GM12878 (cell line): ENCODE data around the gene GFPT1. TPM values are rescaled to one million over a fixed set of nuclear protein-coding genes. Genes with fewer than 3 reads are reported as not detected.

ENCODE experiments used
- ATAC-seq: fragments of 200-7000 bp; cut with Tn5 transposase; 3 replicates; pipeline ENCODE4 v1.9.1; 2020; ENCODE audit warnings: mild to moderate bottlenecking, moderate library complexity
- BruUV-seq: library from RNA; stranded (reverse); fragments of 400-500 nt; replicated peaks from 2 replicates; lab custom pipeline; 2021; lab: Mats Ljungman, UMichigan
- CTCF ChIA-PET: fragments of 300-600 bp; sonication (Branson Sonifier 250); formaldehyde crosslinking; extraction: SDS; loops from one replicate; lab custom pipeline; 2021; ENCODE audit warnings: inconsistent platforms; lab: Yijun Ruan, JAX
- POLR2A ChIA-PET: fragments of 350-600 bp; formaldehyde crosslinking; extraction: SDS; loops from one replicate; lab custom pipeline; 2021; ENCODE audit warnings: inconsistent platforms; lab: Charles Lee
- RAD21 ChIA-PET: fragments of 300-600 bp; sonication (Branson Sonifier 250); formaldehyde crosslinking; loops from one replicate; lab custom pipeline; 2023; ENCODE audit warnings: antibody characterized with exemption; ENCODE audit not compliant: unreplicated experiment; lab: Charles Lee
- SMC1A ChIA-PET: fragments of 300-600 bp; sonication (Branson Sonifier 250); formaldehyde crosslinking; loops from one replicate; lab custom pipeline; 2023; ENCODE audit not compliant: unreplicated experiment, uncharacterized antibody; lab: Charles Lee
- DNase-seq: peaks from one replicate; pipeline ENCODE4 v3.0.0-alpha.2; 2011; ENCODE audit warnings: low read depth, low spot score
- FAIRE-seq: peaks from 3 replicates; lab custom pipeline; 2011; peaks lifted over from hg19 to GRCh38; lab: Jason Lieb, UNC
- H2AFZ ChIP-seq: 2 replicates; pipeline ENCODE4 v1.6.0; 2011; ENCODE audit warnings: low read depth, low read length, control low read depth; ENCODE audit not compliant: control insufficient read depth
- H3K27ac ChIP-seq: 2 replicates; pipeline ENCODE4 v1.5.1; 2011; ENCODE audit warnings: control low read depth; ENCODE audit not compliant: control insufficient read depth, insufficient read depth
- H3K27me3 ChIP-seq, 2 experiments: replicated peaks in 1 of 2; 2 replicates each; pipeline versions ENCODE4 v1.6.0 to v1.6.1; 2011; ENCODE audit warnings: low read length in 1 of 2; ENCODE audit not compliant: control insufficient read depth in 2 of 2, insufficient read depth in 2 of 2
- H3K36me3 ChIP-seq, 2 experiments: 2 replicates each; pipeline ENCODE4 v1.5.1; 2011; ENCODE audit warnings: low read length in 1 of 2; ENCODE audit not compliant: control insufficient read depth in 2 of 2, insufficient read depth in 2 of 2
- H3K4me1 ChIP-seq: 2 replicates; pipeline ENCODE4 v1.6.1; 2011; ENCODE audit warnings: mild to moderate bottlenecking, low read length, moderate library complexity, mixed read lengths; ENCODE audit not compliant: control insufficient read depth, insufficient read depth
- H3K4me2 ChIP-seq: 2 replicates; pipeline ENCODE4 v1.6.0; 2011; ENCODE audit warnings: control low read depth; ENCODE audit not compliant: control insufficient read depth, insufficient read depth
- H3K4me3 ChIP-seq: fragments of 200-600 bp; sonication (generic); 2 replicates; pipeline ENCODE4 v1.5.1; 2016
- H3K79me2 ChIP-seq: 2 replicates; pipeline ENCODE4 v1.6.0; 2011; ENCODE audit warnings: low read length; ENCODE audit not compliant: control insufficient read depth, insufficient read depth
- H3K9ac ChIP-seq: 2 replicates; pipeline ENCODE4 v1.8.0; 2011; ENCODE audit warnings: low read length, control low read depth, mixed read lengths; ENCODE audit not compliant: control insufficient read depth, insufficient read depth
- H3K9me3 ChIP-seq: replicated peaks from 3 replicates; pipeline ENCODE4 v1.5.1; 2011; ENCODE audit warnings: mild to moderate bottlenecking, low read length; ENCODE audit not compliant: control insufficient read depth, insufficient read depth
- H4K20me1 ChIP-seq: 2 replicates; pipeline ENCODE4 v1.6.0; 2011; ENCODE audit not compliant: control insufficient read depth, insufficient read depth
- ASH2L ChIP-seq: fragments of 300-600, 200-600 bp; sonication (generic); IDR thresholded peaks from 2 replicates; pipeline ENCODE4 v1.6.1; 2017; ENCODE audit warnings: low read depth, mild to moderate bottlenecking, borderline replicate concordance
- BRCA1 ChIP-seq: IDR thresholded peaks from 2 replicates; pipeline ENCODE4 v1.6.1; 2011; ENCODE audit warnings: low read depth, low read length, improper control_type of control experiment
- EGR1 ChIP-seq, 2 experiments: IDR thresholded peaks; 1 replicate in 1 of 2; 2 replicates in 1 of 2; pipeline ENCODE4 v1.6.1; 2011 to 2012; ENCODE audit warnings: low read depth in 2 of 2, low read length in 2 of 2, borderline replicate concordance in 1 of 2, mild to moderate bottlenecking in 1 of 2, moderate library complexity in 1 of 2
- ETV6 ChIP-seq, 2 experiments: fragments of 450-650 bp in 1 of 2; IDR thresholded peaks in 1 of 2; conservative IDR thresholded peaks in 1 of 2; 2 replicates each; pipeline ENCODE4 v1.6.1; 2014; ENCODE audit warnings: antibody characterized with exemption in 1 of 2, borderline replicate concordance in 1 of 2, low read depth in 1 of 2, mild to moderate bottlenecking in 1 of 2, moderate library complexity in 1 of 2
- FOXK2 ChIP-seq: fragments of 450-650 bp; IDR thresholded peaks from 2 replicates; pipeline ENCODE4 v1.6.1; 2017; ENCODE audit warnings: mild to moderate bottlenecking, moderate library complexity
- IRF4 ChIP-seq: IDR thresholded peaks from 2 replicates; pipeline ENCODE4 v1.6.1; 2011; ENCODE audit warnings: low read depth, low read length
- JUND ChIP-seq: IDR thresholded peaks from 2 replicates; pipeline ENCODE4 v1.6.1; 2012; ENCODE audit warnings: low read depth, mild to moderate bottlenecking, low read length, improper control_type of control experiment, moderate library complexity
- POLR2AphosphoS2 ChIP-seq: IDR thresholded peaks from 2 replicates; pipeline ENCODE4 v1.6.1; 2011; ENCODE audit warnings: low read depth, mild to moderate bottlenecking, low read length, improper control_type of control experiment, moderate library complexity
- SRF ChIP-seq, 2 experiments: IDR thresholded peaks; 2 replicates each; pipeline ENCODE4 v1.6.1; 2011; ENCODE audit warnings: low read depth in 2 of 2, low read length in 2 of 2, mild to moderate bottlenecking in 1 of 2, moderate library complexity in 1 of 2
- ZSCAN29 ChIP-seq: fragments of 450-650 bp; IDR thresholded peaks from 2 replicates; pipeline ENCODE4 v1.6.1; 2017; ENCODE audit warnings: mild to moderate bottlenecking, moderate library complexity
- WGBS: methylation state at CpG from one replicate; pipeline ENCODE4 v1.1.6; 2016; ENCODE audit warnings: low lambda C conversion rate; ENCODE audit not compliant: insufficient replicate concordance, insufficient coverage; ENCODE audit errors: missing lambda C conversion rate; 5-methylcytosine and 5-hydroxymethylcytosine counted together
- in situ Hi-C: fragments of 300-500 bp; cut with MboI; formaldehyde crosslinking; loops from 9 replicates; pipeline ENCODE4 v1.14.3; 2018; ENCODE audit warnings: mixed read lengths
- intact Hi-C: fragments of 100-400 bp; cut with micrococcal nuclease; formaldehyde crosslinking; loops from one replicate; pipeline ENCODE4 v1.14.2; 2022; ENCODE audit not compliant: unreplicated experiment
- polyA plus RNA-seq, 11 experiments: library from polyadenylated mRNA; depleted of rRNA in 4 of 11; unstranded in 6 of 11; stranded (reverse) in 5 of 11; fragments of >200 nt; fragmentation: Nextera tagmentation in 4 of 11; fragmentation: Illumina TruSeq in 1 of 11; extraction: Ambion mirVana in 4 of 11; extraction: Trizol in 1 of 11; gene quantifications; 1 replicate in 1 of 11; 2 replicates in 10 of 11; pipeline versions ENCODE4 v1.2.1 to v1.2.3, GENCODE V29; 2011 to 2016; ENCODE audit warnings: inconsistent platforms in 2 of 11, missing spikeins in 2 of 11, low read depth in 1 of 11
- total RNA-seq, 4 experiments: library from RNA; depleted of rRNA in 3 of 4; stranded (reverse); fragments of >200 nt in 3 of 4; fragmentation: Illumina TruSeq in 1 of 4; extraction: Trizol in 1 of 4; gene quantifications; 2 replicates each; pipeline versions ENCODE4 v1.2.1 to v1.2.3, GENCODE V29; 2013 to 2021
- TF ChIP-seq, protein P1 (sequence below): fragments of 450-650 bp; conservative IDR thresholded peaks from 2 replicates; pipeline ENCODE4 v1.6.1; 2017; ENCODE audit warnings: mild to moderate bottlenecking, moderate library complexity
- TF ChIP-seq, protein P2 (sequence below): fragments of 450-650 bp; IDR thresholded peaks from 2 replicates; pipeline ENCODE4 v1.6.1; 2017; ENCODE audit warnings: mild to moderate bottlenecking, moderate library complexity
- TF ChIP-seq, protein P3 (sequence below): fragments of 450-650 bp; IDR thresholded peaks from 2 replicates; pipeline ENCODE4 v1.6.1; 2016; ENCODE audit warnings: mild to moderate bottlenecking, moderate library complexity, borderline replicate concordance

Gene GFPT1
- total and polyA plus RNA-seq, 10 of the 15 experiments (the other 5 are each of a cell fraction or from before 2014, with no cell fraction given), result 10.1 to 95.2 (median 24.5) TPM

DNA sequence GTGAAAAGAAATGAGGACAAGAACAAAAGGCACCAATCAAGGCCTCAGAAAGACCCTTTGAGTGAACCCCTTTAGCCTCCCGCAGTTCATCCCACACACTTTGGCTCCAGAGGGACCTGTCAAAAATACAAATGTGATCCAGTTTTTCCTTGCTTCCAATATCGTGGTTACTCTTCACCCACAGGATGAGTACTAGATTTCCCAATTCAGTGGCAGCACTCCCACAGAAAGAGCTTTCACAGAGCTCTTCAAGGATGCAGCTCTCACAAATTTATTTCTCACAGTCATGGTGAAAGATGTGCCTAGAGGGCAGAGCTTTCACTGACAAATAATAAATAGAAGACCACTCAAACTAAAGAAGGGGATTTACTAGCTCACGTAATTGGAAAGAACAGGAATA, 3.0 kb upstream of the GFPT1 start:
- H3K9me3 ChIP-seq, result no peaks in the 10 kb centered on the region
- CTCF ChIA-PET, result interaction anchor here (0.6 to 2.5 kb wide), 9 partner anchors 10 to 423 kb away, joined by 3 to 19 read pairs (median 4); partner anchors contain the start of gene NFU1
- no peak overlapping the region for H3K4me3 ChIP-seq
- POLR2A ChIA-PET, result interaction anchor here (0.6 to 1.2 kb wide), 4 partner anchors 10 to 164 kb away, joined by 3 to 4 read pairs (median 3); partner anchors contain the start of gene NFU1
- no peak overlapping the region for H2AFZ ChIP-seq
- ATAC-seq (no peak), FAIRE-seq (no peak), DNase-seq (no peak)
- intact Hi-C loops, result no loop called here
- peaks cover 0 to 7% of the 10 kb centered on the region in 2 experiments; a peak in 2 of 4 replicates for H3K36me3 ChIP-seq
- no peaks in the 10 kb centered on the region for H4K20me1 ChIP-seq
- H3K4me1 ChIP-seq, result peaks cover 12% of the 10 kb centered on the region; the same call in 1 of the 2 replicates
- no peak overlapping the region for H3K9ac ChIP-seq
- H3K79me2 ChIP-seq, result peaks cover 26% of the 10 kb centered on the region
- H3K4me2 ChIP-seq, result no peak overlapping the region
- no TSS peak for BruUV-seq
- RAD21 ChIA-PET, result interaction anchor here (1.0 to 2.1 kb wide), 4 partner anchors 13 to 68 kb away, joined by 3 to 11 read pairs (median 4); partner anchors contain the start of gene NFU1
- H3K27me3 ChIP-seq, result no peaks in the 10 kb centered on the region
- in situ Hi-C loops, result no loop called here
- SMC1A ChIA-PET, result interaction anchor here (0.8 to 3.2 kb wide), 8 partner anchors 8 to 174 kb away, joined by 3 to 24 read pairs (median 4); partner anchors contain the start of gene NFU1
- no peak overlapping the region for H3K27ac ChIP-seq
- 96% methylated on average over 3 of the region's 3 CpGs for WGBS
- TF ChIP-seq, protein P1, sequence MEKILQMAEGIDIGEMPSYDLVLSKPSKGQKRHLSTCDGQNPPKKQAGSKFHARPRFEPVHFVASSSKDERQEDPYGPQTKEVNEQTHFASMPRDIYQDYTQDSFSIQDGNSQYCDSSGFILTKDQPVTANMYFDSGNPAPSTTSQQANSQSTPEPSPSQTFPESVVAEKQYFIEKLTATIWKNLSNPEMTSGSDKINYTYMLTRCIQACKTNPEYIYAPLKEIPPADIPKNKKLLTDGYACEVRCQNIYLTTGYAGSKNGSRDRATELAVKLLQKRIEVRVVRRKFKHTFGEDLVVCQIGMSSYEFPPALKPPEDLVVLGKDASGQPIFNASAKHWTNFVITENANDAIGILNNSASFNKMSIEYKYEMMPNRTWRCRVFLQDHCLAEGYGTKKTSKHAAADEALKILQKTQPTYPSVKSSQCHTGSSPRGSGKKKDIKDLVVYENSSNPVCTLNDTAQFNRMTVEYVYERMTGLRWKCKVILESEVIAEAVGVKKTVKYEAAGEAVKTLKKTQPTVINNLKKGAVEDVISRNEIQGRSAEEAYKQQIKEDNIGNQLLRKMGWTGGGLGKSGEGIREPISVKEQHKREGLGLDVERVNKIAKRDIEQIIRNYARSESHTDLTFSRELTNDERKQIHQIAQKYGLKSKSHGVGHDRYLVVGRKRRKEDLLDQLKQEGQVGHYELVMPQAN, result no peak
- TF ChIP-seq, protein P2, sequence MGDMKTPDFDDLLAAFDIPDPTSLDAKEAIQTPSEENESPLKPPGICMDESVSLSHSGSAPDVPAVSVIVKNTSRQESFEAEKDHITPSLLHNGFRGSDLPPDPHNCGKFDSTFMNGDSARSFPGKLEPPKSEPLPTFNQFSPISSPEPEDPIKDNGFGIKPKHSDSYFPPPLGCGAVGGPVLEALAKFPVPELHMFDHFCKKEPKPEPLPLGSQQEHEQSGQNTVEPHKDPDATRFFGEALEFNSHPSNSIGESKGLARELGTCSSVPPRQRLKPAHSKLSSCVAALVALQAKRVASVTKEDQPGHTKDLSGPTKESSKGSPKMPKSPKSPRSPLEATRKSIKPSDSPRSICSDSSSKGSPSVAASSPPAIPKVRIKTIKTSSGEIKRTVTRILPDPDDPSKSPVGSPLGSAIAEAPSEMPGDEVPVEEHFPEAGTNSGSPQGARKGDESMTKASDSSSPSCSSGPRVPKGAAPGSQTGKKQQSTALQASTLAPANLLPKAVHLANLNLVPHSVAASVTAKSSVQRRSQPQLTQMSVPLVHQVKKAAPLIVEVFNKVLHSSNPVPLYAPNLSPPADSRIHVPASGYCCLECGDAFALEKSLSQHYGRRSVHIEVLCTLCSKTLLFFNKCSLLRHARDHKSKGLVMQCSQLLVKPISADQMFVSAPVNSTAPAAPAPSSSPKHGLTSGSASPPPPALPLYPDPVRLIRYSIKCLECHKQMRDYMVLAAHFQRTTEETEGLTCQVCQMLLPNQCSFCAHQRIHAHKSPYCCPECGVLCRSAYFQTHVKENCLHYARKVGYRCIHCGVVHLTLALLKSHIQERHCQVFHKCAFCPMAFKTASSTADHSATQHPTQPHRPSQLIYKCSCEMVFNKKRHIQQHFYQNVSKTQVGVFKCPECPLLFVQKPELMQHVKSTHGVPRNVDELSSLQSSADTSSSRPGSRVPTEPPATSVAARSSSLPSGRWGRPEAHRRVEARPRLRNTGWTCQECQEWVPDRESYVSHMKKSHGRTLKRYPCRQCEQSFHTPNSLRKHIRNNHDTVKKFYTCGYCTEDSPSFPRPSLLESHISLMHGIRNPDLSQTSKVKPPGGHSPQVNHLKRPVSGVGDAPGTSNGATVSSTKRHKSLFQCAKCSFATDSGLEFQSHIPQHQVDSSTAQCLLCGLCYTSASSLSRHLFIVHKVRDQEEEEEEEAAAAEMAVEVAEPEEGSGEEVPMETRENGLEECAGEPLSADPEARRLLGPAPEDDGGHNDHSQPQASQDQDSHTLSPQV, result no peak
- TF ChIP-seq ZSCAN29 (no peak), IRF4 (no peak), FOXK2 (no peak), ASH2L (no peak), BRCA1 (no peak), EGR1 (IDR thresholded peaks at IDR 0.05; ENCODE audit: borderline replicate concordance in 1 of 2, low read depth in 2 of 2, low read length in 2 of 2) (no peak), JUND (no peak), SRF (IDR thresholded peaks at IDR 0.05; ENCODE audit: low read depth in 2 of 2, low read length in 2 of 2) (no peak), POLR2AphosphoS2 (no peak), ETV6 (conservative IDR thresholded peaks at IDR 0.05 in 1 of 2, IDR thresholded peaks at IDR 0.05 in 1 of 2; ENCODE audit: borderline replicate concordance in 1 of 2, low read depth in 1 of 2) (no peak)
- TF ChIP-seq, protein P3, sequence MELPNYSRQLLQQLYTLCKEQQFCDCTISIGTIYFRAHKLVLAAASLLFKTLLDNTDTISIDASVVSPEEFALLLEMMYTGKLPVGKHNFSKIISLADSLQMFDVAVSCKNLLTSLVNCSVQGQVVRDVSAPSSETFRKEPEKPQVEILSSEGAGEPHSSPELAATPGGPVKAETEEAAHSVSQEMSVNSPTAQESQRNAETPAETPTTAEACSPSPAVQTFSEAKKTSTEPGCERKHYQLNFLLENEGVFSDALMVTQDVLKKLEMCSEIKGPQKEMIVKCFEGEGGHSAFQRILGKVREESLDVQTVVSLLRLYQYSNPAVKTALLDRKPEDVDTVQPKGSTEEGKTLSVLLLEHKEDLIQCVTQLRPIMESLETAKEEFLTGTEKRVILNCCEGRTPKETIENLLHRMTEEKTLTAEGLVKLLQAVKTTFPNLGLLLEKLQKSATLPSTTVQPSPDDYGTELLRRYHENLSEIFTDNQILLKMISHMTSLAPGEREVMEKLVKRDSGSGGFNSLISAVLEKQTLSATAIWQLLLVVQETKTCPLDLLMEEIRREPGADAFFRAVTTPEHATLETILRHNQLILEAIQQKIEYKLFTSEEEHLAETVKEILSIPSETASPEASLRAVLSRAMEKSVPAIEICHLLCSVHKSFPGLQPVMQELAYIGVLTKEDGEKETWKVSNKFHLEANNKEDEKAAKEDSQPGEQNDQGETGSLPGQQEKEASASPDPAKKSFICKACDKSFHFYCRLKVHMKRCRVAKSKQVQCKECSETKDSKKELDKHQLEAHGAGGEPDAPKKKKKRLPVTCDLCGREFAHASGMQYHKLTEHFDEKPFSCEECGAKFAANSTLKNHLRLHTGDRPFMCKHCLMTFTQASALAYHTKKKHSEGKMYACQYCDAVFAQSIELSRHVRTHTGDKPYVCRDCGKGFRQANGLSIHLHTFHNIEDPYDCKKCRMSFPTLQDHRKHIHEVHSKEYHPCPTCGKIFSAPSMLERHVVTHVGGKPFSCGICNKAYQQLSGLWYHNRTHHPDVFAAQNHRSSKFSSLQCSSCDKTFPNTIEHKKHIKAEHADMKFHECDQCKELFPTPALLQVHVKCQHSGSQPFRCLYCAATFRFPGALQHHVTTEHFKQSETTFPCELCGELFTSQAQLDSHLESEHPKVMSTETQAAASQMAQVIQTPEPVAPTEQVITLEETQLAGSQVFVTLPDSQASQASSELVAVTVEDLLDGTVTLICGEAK, result no peak
